ENCODE data around the gene TYW1.
"Not testable (repeated sequence)": the region's sequence is repeated elsewhere in the genome, so short reads cannot be mapped to it uniquely, and the experiment has no call there.

Gene TYW1

DNA sequence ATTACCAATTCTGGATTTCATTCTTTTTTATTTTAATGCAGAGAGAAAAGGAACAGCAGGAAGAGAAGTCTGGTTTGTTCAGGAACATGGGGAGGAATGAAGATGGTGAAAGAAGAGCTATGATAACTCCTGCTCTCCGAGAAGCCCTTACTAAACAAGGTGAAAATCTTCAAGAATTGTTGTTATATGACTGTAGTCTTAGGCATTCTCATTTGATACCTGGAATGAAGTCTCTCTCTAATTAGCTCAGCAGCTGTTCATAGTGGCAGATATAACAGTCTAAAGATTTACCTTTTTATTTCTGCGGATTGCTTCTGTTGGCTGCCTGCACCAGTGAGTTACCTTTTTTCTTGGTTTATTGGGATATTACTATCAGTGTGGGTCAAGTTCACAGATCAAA, 53.3 kb downstream of the TYW1 start:
- not testable (repeated sequence) for DNase-seq

DNA sequence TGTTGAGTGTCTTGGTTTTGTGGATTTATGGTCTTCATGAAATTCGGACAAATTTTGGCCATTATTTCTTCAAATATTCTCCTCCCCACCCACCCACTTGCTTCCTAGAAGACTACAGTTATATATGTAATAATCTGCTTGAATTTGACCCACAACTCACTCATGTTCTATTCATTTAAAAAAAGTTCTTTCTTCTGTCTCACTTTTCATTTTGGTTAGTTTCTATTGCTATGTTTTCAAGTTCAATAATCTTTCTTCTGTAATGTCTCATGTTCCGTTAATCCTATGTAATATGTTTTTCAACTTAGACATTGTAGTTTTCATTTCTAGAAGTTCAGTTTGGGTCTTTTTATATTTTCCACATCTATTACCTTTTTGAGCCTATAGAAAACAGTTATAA, 55.5 kb downstream of the TYW1 start:
- not testable (repeated sequence) for DNase-seq

DNA sequence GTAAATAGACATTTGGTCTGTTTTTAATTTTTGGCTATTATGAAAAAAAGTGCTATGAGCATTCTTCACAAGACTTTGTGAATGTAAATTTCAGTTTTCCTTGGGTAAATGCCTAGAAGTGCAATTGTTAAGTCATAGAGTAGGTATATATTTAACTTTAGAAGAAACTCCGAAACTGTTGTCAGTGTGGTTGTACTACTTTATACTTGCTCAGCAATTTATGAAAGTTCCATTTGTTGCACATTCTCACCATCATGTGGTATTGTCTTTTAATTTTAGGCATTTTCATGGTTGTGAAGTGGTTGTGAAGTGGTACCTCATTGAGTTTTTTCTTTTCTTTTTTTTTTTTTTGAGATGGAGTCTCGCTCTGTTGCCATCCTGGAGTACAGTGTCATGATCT, 60.0 kb downstream of the TYW1 start:
- DNase-seq = no peak

DNA sequence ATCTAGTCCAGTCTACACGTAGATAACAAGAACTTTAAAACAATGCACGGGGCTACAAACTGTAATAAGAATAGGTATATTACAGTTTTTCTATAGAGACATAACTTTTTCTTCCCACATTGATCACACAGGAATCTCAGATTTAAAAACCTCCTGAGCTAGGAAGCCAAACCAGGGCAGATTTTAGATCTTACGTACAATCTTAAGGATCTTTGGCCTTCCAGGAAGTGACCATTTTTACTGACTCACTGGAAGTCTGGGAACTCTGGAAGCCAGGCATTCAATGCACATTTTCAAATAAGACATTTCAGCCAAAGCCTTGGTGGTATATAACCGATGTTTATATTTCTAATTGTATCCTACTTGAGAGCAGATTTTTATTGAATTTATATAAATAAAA, 64.7 kb downstream of the TYW1 start:
- not testable (repeated sequence) for DNase-seq

DNA sequence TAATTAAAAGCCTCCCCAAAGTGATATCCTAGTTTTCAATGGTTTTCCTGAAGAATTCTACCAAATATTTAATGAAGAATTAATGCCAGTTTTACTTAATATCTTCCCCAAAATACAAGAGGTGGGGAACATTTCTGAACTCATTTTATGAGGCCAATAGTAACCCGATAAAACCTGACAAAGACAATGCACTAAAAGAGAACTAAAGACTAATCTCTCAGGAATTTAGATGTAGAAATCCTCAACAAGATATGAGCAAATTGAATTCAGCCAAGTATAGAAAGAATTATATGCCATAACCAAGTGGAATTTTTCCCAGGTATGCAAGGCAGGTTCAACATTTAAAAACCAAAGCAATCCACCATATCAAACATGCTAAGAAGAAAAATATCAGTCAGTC, 66.2 kb downstream of the TYW1 start:
- DNase-seq = not testable (repeated sequence)

DNA sequence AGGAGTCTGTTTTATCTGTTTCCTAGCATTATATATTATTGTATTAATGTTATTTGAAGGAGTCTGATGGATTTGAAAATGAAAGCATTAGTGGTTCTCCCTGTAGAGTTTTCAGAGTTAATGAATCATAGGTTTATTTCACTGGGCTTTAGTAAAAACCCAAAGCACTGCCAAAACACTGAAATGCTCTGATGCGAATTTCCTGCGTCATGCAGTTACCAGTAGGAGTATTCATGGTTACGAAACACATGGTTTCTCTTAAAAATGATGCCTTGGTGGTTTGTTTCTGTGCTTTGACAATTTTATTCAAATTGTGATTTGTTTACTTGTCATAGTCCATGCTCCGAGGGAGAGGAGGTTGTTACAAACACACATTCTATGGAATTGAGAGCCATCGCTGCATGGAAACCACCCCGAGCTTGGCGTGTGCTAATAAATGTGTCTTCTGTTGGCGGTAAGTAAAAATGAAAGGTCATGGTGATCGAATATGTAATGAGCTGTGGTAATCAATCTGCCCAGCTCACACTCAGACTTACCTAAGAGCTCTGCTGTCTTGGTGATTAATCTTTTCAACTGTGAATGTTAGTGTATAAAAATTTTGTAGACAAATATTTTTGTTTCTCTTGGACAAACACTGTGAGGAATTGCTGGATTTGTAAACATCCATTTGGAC, 70.5 kb downstream of the TYW1 start:
- not testable (repeated sequence) for DNase-seq

DNA sequence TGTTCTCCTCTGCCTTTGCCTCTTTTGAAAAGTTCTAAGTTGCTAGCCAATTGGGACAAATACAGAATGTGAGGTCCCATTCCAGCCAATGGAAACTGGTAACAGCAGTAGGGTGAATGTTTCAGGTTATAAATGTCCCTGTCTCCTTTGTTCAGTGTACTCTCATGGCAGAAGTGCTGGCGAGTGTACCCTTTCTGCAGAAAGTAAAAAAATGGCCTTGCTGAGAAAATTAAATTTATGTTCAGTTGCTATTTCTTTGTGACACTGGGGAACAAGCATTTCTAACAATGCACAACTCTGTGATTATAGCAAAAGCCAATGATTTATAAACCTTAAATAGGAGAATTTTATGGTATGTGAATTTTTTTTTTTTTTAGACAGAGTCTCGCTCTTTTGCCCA, 79.5 kb downstream of the TYW1 start:
- DNase-seq = not testable (repeated sequence)

DNA sequence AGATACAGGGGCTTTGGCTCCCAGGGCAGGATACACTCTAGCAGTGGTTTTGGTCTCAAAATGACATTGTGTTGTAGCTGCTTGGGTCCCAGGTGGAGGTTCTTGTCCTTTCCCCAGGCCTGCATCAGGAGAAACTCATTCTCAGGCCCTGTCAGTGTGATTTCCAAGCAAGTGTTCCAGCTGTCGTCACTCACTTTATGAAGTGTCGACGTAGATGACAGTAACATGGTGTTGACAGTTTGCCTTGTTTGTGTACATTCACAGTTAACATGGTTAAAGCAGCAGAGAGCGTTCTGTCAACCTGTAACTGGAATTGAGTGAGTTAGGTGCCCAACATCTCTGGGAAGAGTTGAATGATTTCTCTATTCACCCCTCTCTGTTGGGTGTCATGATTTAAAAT, 86.2 kb downstream of the TYW1 start:
- not testable (repeated sequence) for DNase-seq

DNA sequence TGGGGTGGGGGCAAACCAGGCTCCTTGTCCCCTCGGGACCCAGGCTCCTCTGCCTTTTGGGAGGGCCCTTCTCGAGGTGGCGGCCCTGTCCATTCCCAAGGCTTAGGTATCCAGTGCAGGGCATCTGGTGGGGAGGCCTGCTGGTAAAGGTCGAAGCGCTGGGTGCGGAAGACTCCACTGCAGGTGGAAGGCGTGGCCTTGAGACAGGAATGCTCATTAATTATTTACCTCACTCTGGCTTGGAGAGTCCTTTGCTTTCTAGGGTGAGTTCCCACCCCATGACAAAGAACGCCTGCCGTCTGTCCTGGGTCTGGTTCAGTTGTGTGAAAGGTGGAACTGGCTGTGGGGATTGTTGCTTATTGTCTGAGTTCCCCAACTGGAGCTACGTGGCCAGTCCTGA, 92.6 kb downstream of the TYW1 start:
- DNase-seq = not testable (repeated sequence)

DNA sequence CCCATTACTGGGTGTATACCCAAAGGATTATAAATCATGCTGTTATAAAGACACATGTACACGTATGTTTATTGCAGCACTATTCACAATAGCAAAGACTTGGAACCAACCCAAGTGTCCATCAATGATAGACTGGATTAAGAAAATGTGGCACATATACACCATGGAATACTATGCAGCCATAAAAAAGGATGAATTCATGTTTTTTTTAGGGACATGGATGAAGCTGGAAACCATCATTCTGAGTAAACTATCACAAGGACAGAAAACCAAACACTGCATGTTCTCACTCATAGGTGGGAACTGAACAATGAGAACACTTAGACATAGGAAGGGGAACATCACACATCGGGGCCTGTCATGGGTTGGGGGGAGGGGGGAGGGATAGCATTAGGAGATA, 94.4 kb downstream of the TYW1 start:
- DNase-seq = not testable (repeated sequence)

DNA sequence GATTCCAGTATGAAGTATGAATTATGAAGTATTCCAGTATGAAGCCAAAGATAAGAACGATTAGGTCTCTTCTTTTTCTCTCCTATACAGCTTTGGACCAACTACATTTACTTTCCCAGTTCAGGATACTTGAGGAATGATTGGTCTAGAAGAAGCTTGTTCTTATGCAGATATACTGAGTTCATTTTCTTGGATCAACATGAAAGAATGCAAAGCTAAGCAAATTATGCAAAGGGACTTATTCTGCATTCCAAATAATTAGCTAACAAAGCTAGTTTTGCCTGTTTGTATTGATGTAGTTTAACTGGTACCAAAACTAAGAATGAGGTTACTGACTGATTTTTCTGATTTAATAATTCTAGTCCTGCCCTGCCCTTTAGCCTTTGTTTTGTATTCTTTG, 101.4 kb downstream of the TYW1 start:
- DNase-seq = not testable (repeated sequence)

DNA sequence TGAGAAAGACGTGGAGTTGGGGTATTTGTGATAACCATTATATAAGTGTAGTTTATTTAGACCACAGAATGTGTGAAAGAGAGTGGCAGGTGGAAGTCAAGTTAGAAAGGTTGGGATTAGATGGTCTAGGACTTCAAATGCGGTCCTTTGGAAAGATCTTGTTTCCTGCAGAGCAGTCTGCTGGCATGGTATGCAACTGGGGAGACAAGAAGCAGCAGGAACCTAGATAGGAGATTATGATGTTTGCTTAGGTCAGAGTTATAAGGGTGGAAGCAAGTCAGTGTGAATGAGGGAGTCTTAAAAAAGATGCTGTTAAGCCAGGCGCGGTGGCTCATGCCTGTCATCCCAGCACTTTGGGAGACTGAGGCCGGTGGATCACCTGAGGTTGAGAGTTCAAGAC, 102.8 kb downstream of the TYW1 start:
- not testable (repeated sequence) for DNase-seq

DNA sequence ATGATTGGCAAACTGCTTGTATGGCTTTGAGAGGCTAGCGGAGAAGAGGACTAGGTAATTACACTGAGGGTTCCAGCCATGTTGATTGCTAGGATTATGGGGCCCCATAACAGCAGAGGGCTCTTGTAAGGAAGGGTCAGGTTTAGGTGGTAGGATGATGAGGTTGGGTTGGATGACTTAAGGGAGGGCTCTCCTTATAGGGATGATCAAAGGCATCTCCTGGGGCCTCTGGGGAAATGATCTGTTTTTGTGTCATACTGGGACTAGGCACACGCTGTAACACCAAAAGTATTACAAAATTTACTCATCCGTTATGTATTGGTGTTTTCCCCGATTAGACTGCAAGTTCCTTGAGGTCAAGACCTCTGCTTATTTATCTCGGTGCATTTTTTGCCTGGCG, 103.4 kb downstream of the TYW1 start:
- not testable (repeated sequence) for DNase-seq

DNA sequence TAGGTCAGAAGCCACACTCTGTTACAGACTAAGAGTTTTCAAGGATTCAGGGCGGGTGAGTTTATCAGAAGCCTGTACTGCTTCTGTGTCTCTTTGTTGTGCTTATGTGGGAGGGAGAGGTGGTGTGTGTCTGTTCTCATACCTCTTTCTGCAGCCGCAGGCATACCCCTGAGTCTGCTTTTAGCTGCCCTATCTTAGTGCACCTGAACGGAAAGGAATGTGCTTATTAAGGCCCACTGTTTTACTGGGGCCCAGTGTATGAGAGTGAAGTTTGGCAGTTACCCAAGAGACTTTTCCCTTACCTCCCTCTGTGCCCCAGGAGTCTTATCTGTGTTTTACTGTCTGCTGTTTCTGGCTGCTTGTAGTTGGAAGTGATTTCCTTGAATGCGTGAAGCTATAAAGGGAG, 104.3 kb downstream of the TYW1 start:
- no peak for DNase-seq

DNA sequence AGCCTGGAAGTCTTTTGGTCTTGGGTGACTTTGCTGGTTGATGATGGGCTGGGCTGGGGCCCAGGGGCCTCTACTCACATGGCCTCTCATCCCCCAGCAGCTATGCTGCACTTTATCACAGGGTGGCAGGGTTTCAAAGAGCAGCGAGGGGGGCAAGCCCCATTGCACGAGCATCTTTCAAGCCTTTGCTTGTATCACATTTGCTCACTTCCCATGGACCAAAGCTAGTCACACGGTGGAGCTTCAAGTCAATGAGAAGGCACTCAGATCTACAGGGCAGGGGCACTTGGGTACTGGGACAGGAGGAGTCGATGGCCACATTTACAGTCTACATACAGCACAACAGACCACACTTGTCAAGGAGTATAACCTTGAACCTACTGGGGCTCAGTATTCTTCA, 108.3 kb downstream of the TYW1 start:
- not testable (repeated sequence) for DNase-seq

DNA sequence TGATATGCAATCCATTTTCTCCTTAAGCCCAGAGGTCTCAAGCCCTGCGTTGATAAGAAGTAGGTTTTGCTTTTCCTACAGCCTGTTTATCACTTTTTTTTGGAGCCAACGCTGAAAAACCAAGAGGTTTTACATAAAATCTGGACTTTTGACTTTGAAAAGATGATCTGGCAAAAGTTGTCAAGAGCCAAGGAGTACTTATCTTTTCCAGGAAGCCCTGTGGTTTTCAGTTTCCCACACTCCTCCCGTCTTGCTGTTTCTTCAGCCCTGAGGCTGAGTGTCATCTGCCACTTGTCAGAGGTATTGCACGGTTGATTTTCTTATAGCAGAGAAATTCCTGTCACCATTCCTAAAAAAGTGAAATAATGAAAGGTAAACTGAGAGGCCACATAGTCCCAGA, 108.7 kb downstream of the TYW1 start:
- peak; percentile 38 to 41 for DNase-seq

DNA sequence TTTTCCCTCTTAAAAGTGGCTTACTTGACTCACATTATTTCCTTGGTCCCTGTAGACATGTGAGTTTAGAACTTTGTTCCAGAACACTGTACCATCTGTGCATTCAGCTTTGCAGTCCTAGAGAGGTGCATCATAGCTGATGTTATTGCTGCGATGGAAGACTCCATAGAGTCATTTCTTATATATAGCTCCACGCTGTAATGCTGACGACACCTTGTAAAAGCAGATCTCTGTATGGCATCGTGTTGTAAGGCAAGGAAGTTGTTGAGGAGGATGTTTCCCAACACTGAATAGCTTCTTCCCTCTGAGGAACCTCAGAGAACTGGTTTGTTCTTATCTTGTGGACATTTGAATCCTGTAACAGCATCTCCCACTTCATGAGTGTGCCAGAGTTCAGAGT, 109.6 kb downstream of the TYW1 start:
- DNase-seq = not testable (repeated sequence)

DNA sequence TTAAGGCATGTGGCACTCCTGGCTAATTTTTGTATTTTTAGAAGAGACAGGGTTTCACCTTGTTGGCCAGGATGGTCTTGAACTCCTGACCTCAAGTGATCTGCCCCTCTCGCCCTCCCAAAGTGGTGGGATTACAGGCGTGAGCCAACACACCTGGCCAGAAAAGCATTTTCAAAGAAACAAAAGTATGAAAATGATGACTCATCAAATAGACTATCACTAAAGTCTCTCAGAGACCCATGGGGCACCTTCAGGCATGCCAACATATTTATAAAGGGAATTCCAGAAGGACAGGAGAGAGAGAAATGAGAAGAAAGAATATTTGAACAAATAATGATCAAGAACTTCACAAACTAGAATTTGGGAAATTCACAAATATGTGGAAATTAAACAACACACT, 114.7 kb downstream of the TYW1 start:
- DNase-seq = not testable (repeated sequence)

DNA sequence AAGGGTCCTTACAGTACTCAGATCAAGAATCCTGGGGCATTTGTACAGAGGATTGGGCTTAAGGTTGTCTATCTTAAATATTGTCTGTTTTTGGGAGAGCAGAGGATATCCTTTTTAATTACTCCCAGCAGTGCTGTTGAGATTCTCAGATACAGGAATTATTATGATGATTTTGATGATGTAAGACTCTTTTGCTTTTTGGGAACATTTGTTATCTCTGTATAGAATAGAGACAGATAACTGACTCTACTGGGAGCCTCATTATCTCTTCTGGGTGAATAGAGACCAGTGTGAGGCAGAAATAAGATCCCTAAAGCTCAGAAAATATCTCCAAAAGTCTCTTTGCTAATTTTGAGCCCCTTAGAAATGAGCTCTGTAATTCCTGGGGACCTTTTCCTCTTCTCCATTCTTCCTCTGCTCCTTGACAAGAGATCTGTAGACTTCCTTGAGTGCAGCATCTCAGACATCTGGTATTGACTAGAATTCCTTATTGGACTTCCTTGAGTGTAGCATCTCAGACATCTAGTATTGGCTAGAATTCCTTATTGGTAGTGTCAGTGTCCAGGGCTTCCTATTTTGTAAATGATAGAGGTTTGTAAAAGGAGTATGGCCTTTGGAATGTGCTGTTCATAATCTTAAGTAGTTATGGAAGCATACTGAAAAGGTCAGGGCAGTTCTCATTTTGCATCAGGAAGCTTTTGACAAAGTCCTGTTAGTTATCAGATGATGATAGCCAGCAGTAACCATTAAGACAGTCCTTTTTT, 118.0 kb downstream of the TYW1 start:
- not testable (repeated sequence) for DNase-seq

DNA sequence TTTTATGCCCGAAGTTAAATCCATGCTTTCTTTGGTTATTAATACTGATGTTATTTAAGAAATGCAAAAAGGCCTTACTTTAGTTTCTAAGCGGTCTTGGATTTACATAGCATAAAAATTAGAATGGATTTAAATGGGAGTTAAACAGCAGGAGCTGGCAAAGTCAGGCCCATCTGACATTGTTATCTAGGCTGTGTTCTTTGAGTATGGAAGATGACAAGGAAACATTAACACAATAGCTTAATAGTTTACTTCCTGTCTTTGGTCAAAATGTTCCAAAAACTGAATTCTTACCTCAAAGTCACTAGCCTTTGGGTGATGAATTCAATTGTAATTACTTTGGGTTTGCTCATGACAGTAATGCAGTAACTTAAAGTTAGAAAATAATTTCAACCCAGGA, 123.9 kb downstream of the TYW1 start:
- not testable (repeated sequence) for DNase-seq

DNA sequence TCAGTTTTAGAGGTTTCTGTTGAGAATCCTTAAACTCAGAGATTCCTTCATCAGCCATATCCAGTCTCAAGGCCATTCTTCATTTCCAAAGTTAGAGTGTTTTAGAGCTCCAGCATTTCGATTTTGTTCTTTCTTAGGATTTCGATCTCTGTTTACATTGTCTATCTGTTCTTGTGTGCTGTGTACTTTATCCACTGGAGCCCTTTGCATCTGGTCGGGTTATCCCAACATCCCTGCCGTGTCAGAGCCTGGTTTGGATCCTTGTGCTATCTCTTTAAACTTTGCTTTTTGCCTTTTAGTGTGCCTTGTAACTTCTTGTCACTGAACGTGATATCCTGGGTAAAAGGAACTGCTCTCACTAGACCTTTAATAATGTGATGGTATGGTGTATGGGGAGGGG, 131.6 kb downstream of the TYW1 start:
- not testable (repeated sequence) for DNase-seq

DNA sequence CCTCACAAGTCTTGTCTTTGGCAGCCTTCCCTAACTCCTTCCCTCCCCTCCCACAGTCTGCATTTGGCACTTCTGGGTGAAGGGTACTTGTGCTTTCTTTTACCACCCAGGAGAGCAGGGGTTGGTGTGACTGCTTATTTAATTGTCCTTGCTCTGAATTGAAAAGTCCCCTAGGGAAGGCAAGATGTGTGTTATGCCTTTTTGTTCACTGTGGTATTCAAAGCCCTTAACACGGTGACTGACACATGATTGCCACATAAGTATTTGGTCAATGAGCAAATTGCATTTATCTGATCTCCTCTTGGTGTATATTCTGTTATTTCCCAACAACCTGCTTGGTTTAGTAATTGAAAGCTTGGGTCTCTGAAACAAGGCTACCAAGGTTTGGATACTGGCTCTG, 134.1 kb downstream of the TYW1 start:
- DNase-seq = not testable (repeated sequence)

DNA sequence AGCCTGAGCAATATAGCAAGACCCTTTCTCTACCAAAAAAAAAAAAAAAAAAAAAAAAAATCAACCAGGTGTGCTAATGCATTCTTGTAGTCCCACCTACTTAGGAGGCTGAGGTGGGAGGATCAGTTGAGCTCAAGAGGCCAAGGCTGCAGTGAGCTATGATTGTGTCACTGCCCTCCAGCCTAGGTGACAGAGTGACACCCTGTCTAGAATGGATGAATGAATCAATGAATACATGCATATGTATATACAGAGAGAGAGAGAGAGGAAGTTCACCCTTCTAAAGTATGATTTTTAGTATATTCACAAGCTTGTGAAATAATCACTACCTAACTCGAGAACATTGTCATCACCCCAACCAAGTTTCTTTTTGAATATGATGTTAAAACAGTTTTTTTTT, 138.3 kb downstream of the TYW1 start:
- not testable (repeated sequence) for DNase-seq
